DMS153 (cell line): ENCODE results near the gene APOO.

ENCODE experiments used
- DNase-seq: peaks from one replicate; lab custom pipeline; 2025; lab: John Stamatoyannopoulos, UW

APOO gene

DNA sequence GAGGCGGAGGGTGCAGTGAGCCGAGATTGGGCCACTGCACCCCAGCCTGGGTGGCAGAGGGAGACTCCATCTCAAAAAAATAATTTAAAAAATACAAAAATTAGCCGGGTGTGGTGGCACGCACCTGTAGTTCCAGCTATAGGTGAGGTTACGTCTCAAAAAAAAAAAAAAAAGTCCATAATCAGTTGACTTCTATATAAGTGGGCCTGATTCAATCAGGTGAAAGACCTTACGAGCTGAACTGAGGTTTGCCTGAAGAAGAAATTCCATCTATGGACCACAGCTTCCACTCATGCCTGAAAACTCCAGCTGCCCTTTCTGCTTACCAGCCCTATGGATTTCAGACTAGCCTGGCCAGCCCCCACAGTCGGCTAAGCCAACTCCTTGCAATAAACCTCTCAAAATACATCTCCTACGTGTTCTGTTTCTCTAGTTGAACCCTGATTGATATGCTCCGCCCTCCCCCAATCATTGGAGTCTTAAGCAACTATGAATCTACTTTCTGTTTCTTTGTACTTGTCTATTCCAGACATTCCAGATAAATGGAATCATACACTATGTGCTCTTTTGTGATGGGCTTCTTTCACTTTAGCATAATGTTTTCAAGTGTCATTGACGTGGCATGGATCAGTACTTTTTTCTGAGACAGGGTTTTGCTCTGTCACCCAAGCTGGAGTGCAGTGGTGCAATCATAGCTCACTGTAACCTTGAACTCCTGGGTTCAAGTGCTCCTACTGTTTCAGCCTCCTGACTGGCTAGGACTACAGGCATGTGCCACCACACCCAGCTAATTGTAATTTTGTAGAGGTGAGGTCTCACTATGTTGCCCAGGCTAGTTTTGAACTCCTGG, 88.1 kb downstream of the APOO start:
- no peak for DNase-seq

DNA sequence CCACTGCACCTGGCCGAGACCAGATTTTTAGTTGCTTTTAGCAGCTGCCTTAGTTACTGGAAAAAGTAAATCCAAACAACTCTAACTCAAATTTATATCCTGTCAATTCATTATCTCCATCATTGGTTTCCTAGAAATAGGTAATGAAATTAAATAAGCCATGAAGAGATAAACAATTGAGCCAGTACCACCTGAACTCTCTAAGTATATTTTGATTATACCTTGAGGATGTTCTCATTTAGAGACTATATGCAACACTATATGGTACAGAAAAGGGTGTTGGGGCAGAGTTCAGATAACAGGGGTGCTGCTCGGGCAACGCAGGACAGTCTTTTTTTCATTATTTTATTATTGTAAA, 89.8 kb downstream of the APOO start:
- no peak for DNase-seq

DNA sequence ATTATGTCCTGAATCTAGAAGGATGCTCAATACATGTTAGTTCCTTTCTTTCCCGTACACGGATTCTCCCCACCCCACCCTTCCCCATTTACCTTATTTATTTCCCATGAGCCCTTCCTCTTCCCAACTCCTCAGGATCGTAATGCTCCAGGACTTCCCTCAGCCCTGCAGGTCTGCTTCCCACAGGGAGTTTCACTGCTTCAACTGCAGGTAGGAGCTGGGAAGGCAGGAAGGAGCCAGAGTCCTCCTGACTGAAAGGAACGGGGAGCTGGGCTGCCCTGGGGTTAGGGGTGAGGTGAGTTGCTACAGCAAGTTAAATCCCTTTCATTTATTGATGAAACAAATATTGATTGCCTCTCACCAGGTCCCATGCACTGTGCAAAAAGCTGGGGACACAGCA, 91.6 kb downstream of the APOO start:
- no peak for DNase-seq

DNA sequence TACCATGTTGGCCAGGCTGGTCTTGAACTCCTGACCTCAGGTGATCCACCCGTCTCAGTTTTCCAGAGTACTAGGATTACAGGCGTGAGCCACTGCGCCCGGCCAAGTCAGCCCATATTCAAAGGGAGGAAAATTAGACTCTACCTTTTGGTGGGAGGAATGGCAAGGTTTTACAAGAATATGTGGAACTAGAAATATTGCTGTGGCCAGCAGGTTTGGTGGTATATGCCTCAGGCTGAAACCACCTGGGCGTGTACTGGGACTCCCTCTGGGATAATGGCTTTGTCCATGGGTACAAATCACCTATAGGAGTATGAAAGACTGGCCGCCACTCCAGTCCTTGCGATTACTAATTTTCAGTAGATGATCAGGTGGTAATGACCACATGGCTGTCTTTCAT, 92.4 kb downstream of the APOO start:
- DNase-seq: no peak

DNA sequence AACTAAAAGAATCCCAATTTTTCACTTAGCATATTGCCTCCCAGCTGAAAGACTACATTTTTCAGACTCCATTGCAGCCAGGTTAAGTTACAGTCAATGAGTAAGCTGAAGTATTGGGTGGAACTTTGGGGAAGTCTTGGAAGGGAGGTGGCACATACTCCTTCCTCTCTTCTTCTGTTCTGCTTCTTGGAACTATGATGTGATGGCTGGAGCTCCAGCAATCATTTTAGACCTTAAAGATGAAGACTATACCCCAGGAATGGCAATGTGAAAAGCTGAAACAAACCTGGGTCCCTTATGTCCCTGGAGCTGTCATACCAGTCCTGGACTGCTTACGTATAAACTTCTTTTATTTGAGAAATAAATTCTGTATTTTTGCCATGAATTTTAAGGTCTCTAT, 93.9 kb downstream of the APOO start:
- DNase-seq: no peak

DNA sequence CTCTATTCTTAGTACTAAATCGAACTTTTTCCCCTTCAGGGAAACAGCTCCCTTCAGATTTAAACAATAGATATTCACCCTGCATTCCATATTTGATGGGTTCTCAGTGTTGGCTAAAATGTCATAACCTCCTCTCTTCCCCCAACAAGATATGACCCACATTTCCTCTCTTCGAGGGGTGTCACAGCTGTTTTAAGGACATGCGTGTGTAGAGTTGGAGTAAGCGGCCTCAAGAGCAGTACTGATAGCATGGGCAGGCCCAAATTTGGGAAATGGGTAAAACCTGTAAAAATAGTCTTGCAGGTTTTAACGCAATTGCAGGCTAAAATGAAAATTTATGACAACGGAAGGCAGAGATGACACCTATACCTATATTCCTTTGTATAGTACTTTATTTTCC, 96.1 kb downstream of the APOO start:
- no peak for DNase-seq

DNA sequence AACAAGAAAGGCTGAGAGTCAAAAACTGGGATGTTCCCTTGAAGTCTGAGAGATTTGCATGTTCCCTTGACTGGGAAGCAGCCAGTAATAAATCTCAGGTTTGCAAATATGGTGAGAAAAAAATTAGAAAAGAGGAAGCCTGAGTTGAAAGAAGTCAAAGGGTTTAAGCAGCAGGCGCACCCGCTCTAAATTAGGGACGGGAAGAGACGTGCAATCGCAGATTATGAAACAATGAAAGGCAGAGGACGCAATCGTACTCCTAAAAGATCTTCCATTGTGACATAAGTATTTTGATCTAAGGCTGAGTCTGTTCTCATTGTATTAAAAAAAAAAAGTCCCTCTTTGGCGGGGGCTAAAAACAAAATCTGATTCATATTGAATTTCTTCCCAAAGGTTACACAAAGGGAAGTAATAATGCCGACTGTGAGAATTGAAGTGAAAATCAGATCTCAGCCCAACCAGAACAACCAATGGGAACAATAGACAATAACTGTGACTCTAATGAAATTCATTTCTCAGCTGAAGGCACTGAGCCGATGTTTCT, 96.6 kb downstream of the APOO start:
- DNase-seq: no peak

DNA sequence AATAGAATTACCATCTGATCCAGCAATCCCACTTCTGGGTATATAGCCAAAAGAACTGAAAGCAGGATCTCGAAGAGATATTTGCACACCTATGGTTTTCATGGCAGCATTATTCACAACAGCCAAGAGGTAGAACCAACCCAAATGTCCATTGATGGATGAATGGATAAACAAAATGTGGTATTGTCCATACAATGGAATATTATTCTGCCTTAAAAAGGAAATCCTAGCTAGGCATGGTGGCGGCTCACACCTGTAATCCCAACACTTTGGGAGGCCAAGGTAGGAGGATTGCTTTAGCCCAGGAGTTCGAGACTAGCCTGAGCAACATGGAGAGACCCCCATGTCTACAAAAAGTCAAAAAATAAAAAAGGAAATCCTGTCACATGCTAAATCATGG, 97.5 kb downstream of the APOO start:
- no peak for DNase-seq

DNA sequence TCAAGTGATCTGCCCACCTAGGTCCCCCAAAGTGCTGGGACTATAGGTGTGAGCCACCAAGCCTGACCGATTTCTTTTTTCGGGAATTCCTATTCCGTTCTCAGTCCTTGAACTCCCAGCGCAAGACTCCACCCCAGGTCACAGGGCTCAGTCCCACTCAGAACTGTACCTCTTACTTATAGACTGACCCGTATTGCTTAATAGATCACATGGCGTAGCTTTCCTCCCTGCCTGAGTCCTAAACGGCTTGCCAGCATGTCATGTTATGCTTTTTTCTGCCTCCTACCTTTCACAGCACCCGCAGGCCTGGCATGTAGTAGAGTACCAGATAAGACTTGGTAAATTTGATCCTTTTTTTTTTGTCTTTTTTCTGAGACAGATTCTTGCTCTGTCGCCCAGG, 102.3 kb downstream of the APOO start:
- no peak for DNase-seq

DNA sequence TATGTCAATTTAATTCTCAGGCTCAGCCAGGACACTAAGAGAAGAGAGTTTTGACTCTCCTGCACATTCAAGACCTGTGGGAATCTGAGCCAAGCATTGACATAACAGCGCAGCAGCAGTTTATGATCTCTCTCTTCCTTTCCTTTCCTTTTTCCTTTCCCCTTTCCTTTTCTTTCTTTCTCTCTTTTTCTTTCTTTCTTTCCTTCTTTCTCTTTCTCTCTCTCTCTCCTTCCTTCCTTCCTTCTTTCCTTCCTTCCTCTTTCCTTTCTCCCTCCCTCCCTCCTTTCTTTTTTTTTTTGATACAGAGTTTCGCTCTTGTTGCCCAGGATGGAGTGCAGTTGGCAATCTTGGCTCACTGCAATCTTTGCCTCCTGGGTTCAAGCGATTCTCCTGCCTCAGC, 103.2 kb downstream of the APOO start:
- no peak for DNase-seq

DNA sequence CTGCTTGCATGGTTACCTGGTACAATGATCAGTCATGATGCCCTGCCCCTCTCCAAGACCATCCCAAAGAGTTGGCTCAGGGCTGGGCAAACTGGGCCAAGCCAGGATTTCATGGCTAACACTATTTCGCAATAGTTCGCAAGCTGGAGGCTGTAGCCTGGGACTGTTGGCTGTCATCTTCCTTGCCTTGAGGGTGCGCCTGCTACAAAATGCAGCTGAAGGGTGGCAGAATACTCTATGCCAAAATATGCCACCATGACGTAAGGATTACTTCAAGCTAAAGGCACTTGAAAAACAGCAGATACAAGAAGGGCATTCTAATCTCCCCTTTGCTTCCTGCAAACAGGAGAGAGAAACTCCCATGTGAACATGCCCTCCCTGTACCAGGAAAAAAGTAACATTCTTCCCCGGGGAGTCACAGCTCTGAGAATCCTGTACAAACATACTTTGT, 103.8 kb downstream of the APOO start:
- DNase-seq: no peak

DNA sequence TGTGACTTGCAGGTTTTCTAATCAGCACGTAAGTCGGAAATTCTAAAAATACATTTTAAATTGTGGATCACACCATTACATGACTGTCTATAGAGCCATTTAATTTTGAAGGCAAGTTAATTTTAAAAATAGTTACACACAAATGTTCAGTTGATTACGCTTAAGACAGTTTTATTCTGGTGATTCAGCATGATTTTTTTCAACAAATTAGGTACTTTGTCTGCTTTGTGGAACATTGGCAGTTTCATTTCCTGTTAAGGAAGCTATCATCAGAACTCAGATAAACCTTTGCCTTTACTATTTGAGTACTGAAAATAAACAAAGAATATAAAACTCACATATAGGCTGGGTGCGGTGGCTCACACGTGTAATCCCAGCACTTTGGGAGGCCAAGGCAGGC, 105.3 kb downstream of the APOO start:
- DNase-seq: no peak

DNA sequence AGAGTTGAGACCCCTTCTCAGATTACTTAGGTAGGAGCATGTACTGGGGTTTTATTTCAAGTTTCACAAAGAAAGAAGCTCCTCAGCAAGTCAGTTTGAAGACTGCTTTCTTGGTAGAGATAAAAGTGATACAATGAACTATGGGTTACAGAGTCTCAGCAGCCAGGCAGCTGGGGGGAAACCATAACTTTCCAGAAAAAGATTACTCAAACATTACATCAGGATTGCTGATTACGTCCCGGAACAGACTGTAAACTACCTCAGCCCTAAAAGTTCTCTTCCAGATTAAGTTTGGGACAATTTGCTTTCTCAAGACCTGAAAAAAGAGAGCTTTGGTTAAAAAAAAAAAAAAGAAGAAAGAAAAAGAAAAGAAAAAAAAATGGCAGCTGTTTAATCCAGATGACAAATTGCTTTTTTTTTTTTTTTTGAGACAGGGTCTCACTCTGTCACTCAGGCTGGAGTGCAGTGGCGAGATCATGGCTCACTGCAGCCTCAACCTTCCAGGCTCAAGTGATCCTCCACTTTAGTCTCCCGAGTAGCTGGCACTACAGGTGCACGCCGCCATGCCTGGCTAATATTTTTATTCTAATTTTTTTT, 108.2 kb downstream of the APOO start:
- no peak for DNase-seq

DNA sequence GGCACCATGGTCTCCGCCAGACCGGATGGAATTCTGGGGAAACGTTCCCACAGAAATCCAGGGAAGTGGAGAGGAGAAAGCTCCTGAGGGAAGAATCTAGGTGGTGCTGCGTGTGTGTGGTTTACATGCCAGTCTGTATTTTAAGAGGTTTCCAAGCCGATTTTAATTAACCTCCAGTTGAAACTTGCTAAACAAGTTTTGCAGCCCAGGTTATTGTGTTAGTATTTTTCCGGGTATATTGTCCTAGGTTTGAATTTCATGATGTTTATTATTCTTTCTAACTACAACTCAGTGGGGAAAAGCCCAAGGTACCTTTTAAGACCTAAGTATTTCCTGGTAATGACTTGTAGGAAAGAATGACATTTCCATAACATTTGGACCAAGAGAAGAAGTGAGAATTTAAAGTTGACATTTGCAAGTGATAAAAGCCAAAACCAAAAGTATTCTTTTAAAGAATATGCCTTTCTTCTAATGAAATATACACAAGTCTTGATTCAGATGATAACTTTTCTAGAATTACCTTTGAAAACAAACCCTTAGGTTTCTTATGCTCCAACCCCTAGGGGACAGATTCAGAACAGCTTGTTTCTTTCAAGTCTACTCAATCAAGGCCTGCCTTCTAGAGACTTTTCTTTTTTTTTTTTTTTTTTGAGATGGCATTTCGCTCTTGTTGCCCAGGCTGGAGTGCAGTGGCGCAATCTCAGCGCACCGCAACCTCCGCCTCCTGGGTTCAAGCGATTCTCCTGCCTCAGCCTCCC, 110.2 kb downstream of the APOO start:
- DNase-seq: peak; percentile 67

DNA sequence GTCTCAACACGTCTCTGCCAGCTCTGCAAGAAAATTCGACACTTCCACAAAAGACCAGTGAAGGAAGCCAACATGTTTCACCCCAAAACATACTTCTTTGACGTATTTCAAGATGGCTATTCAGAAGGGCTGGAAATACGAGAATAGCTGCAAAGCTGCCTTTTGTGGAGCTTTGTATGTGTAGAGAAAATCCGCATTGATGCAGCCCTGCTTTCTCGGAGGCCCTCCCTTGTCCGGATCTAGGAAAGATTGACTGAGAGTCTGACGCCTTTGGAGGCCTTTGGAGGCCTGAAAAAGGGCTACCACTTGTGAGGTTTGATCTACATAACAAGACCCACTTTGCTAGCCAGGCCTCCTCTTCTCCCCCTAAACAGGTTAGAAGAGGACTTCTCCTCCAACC, 112.5 kb downstream of the APOO start:
- DNase-seq: no peak

DNA sequence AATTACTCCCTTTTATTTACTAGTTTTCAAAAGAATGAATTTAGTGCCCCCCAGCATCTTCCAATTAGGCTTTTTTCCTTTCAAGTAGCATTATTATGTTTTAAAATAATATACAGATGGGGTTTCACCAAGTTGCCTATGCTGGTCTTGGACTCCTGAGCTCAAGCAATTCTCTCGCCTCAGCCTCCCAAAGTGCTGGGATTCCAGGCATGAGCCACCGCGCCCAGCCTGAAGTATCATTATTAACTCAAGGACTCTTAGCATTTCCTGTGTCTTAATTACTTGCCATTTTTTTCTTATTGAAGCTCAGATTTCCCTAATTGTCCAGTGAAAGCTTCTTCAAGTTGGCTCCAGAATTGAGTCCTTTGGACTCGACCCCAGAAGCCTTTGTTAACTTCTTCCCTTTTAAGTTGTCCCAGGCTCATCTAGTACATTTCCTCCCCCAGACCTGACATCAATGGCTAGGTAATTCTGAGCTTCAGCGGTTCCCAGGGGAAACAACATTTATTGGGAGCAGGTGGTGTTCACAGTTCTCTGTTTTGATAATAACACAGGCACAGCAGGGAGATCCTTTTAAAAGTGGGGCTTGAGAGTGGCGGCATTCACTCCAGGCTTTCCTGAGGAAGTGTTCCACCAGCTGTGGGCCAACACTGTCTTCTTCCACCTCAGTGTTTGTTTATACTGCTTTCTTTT, 114.7 kb downstream of the APOO start:
- peak; percentile 77 for DNase-seq

DNA sequence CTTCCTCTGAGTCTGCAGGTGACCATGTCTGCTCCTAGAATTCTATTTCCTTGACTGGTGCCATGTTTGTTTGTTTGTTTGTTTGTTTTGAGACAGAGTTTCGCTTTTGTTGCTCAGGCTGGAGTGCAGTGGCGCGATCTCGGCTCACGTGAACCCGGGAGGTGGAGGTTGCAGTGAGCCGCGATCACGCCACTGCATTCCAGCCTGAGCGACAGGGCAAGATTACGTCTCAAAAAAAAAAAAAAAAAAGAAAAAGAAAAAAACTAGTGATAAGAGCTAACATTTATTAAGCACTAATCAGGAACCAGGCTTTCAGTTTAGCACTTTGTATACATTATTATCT, 117.6 kb downstream of the APOO start:
- DNase-seq: no peak

DNA sequence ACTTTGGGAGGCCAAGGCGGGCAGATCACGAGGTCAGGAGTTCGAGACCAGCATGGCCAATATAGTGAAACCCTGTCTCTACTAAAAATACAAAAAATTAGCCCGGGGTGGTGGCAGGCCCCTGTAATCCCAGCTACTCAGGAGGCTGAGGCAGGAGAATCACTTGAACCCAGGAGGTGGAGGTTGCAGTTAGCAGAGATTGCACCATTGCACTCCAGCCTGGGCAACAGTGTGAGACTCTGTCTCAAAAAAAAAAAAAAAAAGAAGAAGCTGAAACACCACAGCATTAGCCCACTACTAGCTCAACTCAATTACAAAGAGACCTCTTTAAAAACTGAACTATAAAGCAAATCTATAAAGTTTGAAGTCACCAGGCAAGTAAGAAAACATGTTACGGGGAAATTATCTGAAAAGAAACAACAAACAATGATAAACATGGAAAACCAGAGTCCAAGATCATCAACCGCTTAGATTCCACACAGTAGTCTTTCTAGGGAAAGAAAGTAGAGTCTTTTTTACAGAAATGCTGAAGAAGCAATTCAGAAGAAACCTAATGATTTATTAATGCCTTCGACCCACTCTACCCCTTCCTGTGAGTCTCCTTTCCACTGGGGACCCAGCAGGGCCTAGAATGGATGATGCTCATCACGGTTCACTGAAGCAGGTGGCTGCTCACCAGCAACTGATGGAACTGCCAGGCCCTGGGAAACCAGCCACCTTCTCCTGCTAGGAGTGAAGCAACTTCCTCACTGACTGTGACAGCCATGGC, 118.2 kb downstream of the APOO start:
- DNase-seq: no peak

DNA sequence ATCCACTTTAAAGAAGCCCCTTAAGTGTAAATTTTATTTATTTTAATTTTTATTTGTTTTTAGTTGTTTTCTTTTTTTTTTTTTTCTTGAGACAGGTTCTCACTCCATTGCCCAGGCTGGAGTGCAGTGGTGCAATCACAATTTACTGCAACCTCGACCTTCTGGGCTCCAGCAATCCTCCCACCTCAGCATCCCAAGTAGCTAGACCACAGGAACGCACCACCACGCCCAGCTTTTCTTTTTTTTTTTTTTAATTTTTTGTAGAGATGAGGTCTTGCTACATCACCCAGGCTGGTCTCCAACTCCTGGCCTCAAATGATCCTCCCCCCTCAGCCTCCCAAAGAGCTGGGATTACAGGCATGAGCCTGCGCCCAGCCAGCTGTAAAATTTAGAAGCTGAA, 118.8 kb downstream of the APOO start:
- DNase-seq: no peak

DNA sequence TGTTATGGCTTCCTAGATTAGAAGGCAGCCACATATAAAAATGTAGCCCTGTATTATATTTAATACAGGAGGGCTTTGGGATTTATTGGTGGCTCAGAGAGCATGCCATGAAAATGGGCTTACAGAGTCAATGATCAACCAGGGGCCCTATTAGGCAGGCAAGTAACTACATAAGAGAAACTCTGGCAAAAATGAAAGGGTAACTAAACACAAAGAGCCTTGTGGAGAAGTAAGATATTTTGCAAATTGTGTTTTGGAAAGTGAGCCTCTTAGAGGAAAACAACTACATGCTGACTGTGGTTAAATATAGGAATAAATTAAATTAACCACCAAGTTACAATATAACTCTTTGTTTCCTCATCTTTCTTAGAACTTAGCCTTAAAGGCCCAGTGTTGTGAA, 119.2 kb downstream of the APOO start:
- DNase-seq: no peak

DNA sequence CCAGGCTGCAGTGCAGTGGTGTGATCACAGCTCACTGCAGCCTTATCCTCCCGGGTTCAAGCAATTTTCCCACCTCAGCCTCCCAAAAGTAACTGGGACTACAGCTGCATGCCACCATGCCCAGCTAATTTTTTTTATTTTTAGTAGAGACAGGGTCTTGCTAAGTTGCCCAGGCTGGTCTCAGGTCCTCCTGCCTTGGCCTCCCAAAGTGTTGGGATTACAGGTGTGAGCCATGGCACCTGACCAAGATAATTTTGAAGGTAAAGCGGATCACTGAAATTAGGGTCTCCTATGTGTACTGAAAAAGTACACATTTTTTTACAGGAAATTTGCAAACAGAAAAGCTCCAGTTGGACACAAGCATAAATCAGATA, 120.0 kb downstream of the APOO start:
- no peak for DNase-seq
